Activated T-helper 9 cell treated with anti-CD3 and anti-CD28 coated beads, Interleukin-2, amount 50 U/mL, for 16 hours (primary cell): Measurements from ENCODE around the gene SUGCT.

Source experiments
- DNase-seq: peaks from one replicate; pipeline ENCODE4 v3.0.0-alpha.2; 2020; ENCODE audit warnings: low read depth

The SUGCT gene

GRCh38 chr7:40694026-40694809 lies 559.4 kb downstream of the SUGCT start:
- no peak for DNase-seq

- DNase-seq: no peak
Observed at GRCh38 chr7:40694991-40695390, 560.2 kb downstream of the SUGCT start.

- DNase-seq: no peak
Observed at GRCh38 chr7:40697653-40698052, 562.8 kb downstream of the SUGCT start.

GRCh38 chr7:40698214-40698920 lies 563.6 kb downstream of the SUGCT start:
- DNase-seq: no peak

GRCh38 chr7:40698921-40699260 lies 564.1 kb downstream of the SUGCT start:
- DNase-seq: no peak

- no peak for DNase-seq
Observed at GRCh38 chr7:40700653-40701421, 566.0 kb downstream of the SUGCT start.

GRCh38 chr7:40701836-40702551 lies 567.2 kb downstream of the SUGCT start:
- no peak for DNase-seq

- DNase-seq: no peak
Observed at GRCh38 chr7:40704172-40704571, 569.4 kb downstream of the SUGCT start.

- DNase-seq: no peak
Observed at GRCh38 chr7:40706829-40707228, 572.0 kb downstream of the SUGCT start.

- DNase-seq: no peak
Observed at GRCh38 chr7:40709062-40709964, 574.5 kb downstream of the SUGCT start.

- DNase-seq: no peak
Observed at GRCh38 chr7:40711706-40712105, 576.9 kb downstream of the SUGCT start.

GRCh38 chr7:40714363-40715052 lies 579.7 kb downstream of the SUGCT start:
- DNase-seq: no peak

GRCh38 chr7:40715053-40715430 lies 580.2 kb downstream of the SUGCT start:
- no peak for DNase-seq

- DNase-seq: no peak
Observed at GRCh38 chr7:40716052-40716451, 581.2 kb downstream of the SUGCT start.

GRCh38 chr7:40717242-40717641 lies 582.4 kb downstream of the SUGCT start:
- no peak for DNase-seq

GRCh38 chr7:40720416-40720815 lies 585.6 kb downstream of the SUGCT start:
- no peak for DNase-seq

- no peak for DNase-seq
Observed at GRCh38 chr7:40721342-40721949, 586.6 kb downstream of the SUGCT start.

- no peak for DNase-seq
Observed at GRCh38 chr7:40722242-40722641, 587.4 kb downstream of the SUGCT start.

GRCh38 chr7:40723829-40724228 lies 589.0 kb downstream of the SUGCT start:
- DNase-seq: no peak

GRCh38 chr7:40726559-40726958 lies 591.8 kb downstream of the SUGCT start:
- no peak for DNase-seq
